Measurements from ENCODE around the gene PAIP2. TPM values are rescaled to one million over a fixed set of nuclear protein-coding genes. Genes with fewer than 3 reads are reported as not detected.
"Not testable (repeated sequence)": the region's sequence is repeated elsewhere in the genome, so short reads cannot be mapped to it uniquely, and the experiment has no call there.

Gene PAIP2
- total RNA-seq, 1 donor from 2014 or later = 47.9 TPM

DNA sequence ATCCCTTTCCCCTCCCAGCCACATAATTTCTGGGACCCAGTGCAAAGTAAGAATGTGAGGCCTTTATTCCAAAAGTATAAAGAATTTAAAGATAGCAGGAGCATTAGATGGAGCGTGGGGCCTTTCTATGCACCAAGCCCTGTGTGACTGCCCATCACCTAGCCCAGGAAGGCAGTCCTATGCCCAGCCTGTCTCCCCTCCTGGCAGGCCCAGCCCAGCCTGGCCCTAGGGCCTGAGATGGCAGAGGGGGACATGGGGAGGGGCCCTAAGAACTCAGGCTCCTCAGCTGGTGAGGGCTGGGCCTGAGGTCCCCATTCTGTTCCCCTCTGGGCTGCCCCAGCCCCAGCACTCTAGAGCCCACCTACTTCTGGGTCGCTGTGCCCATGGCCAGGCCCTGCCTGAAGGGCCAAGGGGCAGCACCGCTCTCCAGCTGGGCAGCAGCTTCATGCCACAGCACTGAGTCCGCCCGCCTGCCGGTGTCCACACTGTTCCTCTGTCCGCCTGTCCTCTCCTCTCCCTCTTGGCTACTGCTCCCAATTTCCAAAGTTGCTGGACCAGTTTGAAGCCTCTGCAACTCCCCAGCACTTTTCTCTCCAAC lies 42.4 kb downstream of the PAIP2 start:
- TF ChIP-seq, protein P1, sequence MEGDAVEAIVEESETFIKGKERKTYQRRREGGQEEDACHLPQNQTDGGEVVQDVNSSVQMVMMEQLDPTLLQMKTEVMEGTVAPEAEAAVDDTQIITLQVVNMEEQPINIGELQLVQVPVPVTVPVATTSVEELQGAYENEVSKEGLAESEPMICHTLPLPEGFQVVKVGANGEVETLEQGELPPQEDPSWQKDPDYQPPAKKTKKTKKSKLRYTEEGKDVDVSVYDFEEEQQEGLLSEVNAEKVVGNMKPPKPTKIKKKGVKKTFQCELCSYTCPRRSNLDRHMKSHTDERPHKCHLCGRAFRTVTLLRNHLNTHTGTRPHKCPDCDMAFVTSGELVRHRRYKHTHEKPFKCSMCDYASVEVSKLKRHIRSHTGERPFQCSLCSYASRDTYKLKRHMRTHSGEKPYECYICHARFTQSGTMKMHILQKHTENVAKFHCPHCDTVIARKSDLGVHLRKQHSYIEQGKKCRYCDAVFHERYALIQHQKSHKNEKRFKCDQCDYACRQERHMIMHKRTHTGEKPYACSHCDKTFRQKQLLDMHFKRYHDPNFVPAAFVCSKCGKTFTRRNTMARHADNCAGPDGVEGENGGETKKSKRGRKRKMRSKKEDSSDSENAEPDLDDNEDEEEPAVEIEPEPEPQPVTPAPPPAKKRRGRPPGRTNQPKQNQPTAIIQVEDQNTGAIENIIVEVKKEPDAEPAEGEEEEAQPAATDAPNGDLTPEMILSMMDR (IDR thresholded peaks at IDR 0.05) = no peak
- H3K4me3 Mint-ChIP-seq (ENCODE audit: unreplicated experiment) = no peak overlapping the region
- H3K27ac Mint-ChIP-seq (ENCODE audit: unreplicated experiment) = no peak overlapping the region

DNA sequence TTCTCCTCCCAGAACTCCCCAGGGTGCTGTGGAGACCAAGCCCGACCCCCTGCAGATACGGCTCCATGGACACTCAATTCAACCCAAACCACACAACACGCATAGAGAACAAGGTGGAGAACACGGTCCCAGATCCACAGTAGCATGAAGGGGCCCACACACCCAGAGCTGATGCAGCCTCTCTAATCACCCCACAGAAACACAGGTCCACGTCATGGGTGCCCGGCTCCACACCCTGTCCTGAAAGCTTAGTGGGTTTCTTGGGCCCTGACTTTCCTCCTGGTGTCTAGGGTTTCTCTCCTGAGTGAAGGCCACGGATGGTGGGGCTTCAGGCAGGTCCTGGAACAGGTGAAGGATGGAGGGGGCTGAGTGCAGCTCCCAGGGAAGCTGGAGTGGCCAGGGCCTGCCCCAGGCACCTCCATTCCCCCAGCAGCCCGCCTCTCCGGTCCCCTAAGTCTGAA lies 43.0 kb downstream of the PAIP2 start:
- H3K27ac Mint-ChIP-seq (ENCODE audit: unreplicated experiment) = no peak overlapping the region
- peaks cover 5% of the 10 kb centered on the region for H3K4me1 Mint-ChIP-seq (ENCODE audit: low read depth)
- no peaks in the 10 kb centered on the region for H3K36me3 Mint-ChIP-seq (ENCODE audit: low read depth)
- TF ChIP-seq, protein P1 (IDR thresholded peaks at IDR 0.05) = no peak
- no peaks in the 10 kb centered on the region for H3K9me3 Mint-ChIP-seq (ENCODE audit: low read depth)
- no peak overlapping the region for H3K4me3 Mint-ChIP-seq (ENCODE audit: unreplicated experiment)
- no peaks in the 10 kb centered on the region for H3K27me3 Mint-ChIP-seq (ENCODE audit: low read depth)
- DNase-seq (ENCODE audit: low spot score) = peak; percentile 62

More for the DNA sequence above, 42.4 kb downstream of the PAIP2 start:
- H3K36me3 Mint-ChIP-seq (ENCODE audit: low read depth) = no peaks in the 10 kb centered on the region
- peaks cover 5% of the 10 kb centered on the region for H3K4me1 Mint-ChIP-seq (ENCODE audit: low read depth)
- peak; percentile 84 for DNase-seq (ENCODE audit: low spot score)
- no peaks in the 10 kb centered on the region for H3K27me3 Mint-ChIP-seq (ENCODE audit: low read depth)
- no peaks in the 10 kb centered on the region for H3K9me3 Mint-ChIP-seq (ENCODE audit: low read depth)

DNA sequence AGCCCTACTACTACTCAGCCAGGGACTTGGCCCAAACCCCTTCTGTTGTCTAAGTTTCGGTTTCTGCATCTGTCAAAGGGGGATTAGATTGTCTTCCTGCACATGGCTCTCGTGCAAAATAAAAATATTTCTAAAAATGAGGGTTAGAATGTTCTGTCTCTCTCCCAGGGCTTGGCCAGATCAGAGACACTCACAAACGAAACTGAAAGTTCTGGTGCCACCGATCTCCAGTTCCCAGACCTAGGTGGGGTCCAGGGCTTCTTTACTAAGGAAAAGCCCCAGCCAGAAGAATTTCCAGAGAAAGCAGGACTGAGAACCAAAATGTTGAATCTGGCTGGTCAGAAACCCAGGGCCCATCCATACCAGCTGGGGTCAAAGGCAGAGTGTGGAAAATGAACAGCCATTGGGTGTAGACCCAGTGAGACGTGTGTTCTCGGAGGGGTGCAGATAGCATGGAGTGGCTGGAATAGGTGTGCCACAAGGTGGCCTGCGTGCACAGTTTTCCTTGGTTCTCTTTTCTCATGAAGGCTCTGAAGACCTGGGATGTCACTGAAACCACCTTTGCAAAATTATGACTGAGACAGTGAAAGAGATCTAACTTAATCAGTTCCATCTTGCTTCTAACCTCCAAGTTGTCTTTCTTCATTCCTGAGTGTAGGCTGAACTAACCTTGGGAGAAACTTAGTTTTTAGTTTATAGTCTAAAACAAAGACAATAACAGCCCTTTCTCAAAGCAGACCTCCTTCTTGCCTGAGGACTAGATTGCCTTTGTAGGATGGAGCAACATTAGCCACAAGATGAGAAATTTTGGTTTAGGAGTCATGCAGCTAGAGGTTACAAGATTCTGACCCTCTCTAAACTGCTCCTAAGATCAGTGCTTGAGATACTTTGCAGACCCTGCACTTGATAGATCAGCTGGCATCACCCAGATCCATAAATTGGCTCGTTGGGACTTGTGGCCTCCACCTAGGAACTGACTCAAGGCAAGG lies 43.7 kb downstream of the PAIP2 start:
- TF ChIP-seq, protein P1 (IDR thresholded peaks at IDR 0.05) = no peak
- Mint-ChIP-seq H3K27me3 (ENCODE audit: low read depth) (no peaks in the 10 kb centered on the region), H3K36me3 (ENCODE audit: low read depth) (no peaks in the 10 kb centered on the region), H3K4me1 (ENCODE audit: low read depth) (peaks cover 5% of the 10 kb centered on the region), H3K9me3 (ENCODE audit: low read depth) (no peaks in the 10 kb centered on the region), H3K4me3 (ENCODE audit: unreplicated experiment) (no peak overlapping the region), H3K27ac (ENCODE audit: unreplicated experiment) (no peak overlapping the region)
- peak; percentile 11 for DNase-seq (ENCODE audit: low spot score)

DNA sequence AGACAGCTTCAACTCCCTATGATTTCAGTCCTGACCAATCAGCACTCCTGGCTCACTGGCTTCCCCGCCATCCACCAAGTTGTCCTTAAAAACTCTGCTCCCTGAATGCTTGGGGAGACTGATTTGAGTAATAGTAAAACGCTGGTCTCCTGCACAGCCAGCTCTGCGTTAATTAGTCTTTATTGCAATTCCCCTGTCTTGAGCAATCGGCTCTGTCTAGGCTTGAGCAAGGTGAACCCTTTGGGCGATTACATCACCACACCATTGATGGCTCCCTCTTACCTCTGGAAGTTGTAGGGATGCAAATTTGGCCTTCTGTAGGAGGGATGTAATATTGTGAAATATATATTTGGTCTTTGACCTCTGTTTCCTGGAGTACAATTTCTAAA lies 44.4 kb downstream of the PAIP2 start:
- Mint-ChIP-seq H3K27ac (ENCODE audit: unreplicated experiment) (no peak overlapping the region), H3K9me3 (ENCODE audit: low read depth) (no peaks in the 10 kb centered on the region), H3K4me3 (ENCODE audit: unreplicated experiment) (no peak overlapping the region), H3K4me1 (ENCODE audit: low read depth) (peaks cover 5% of the 10 kb centered on the region), H3K36me3 (ENCODE audit: low read depth) (no peaks in the 10 kb centered on the region), H3K27me3 (ENCODE audit: low read depth) (no peaks in the 10 kb centered on the region)
- TF ChIP-seq, protein P1 (IDR thresholded peaks at IDR 0.05) = no peak
- DNase-seq (ENCODE audit: low spot score) = peak; percentile 22

DNA sequence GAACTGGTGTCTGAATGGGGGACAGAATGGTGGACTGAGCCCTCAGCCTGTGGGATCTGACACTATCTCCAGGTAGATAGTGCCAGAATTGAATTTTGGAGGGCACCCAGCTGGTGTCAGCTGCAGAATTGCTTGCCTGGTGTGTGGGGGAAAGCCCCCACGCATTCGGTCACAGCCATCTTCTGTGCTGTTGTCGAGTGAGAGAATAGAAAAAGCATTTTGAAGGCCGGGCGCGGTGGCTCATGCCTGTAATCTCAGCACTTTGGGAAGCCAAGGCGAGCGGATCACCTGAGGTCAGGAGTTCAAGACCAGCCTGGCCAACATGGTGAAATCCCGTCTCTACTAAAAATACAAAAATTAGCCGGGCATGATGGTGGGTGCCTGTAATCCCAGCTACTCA lies 45.3 kb downstream of the PAIP2 start:
- not testable (repeated sequence) for H3K27me3 Mint-ChIP-seq (ENCODE audit: low read depth); H3K9me3 Mint-ChIP-seq (ENCODE audit: low read depth); H3K4me3 Mint-ChIP-seq (ENCODE audit: unreplicated experiment); H3K27ac Mint-ChIP-seq (ENCODE audit: unreplicated experiment); H3K36me3 Mint-ChIP-seq (ENCODE audit: low read depth)
- DNase-seq (ENCODE audit: low spot score) = peak; percentile 42
- peaks cover 10% of the 10 kb centered on the region for H3K4me1 Mint-ChIP-seq (ENCODE audit: low read depth)
